ENCODE measurements around the gene CSNK1D. TPM values are rescaled to one million over a fixed set of nuclear protein-coding genes. Genes with fewer than 3 reads are reported as not detected.
"Not testable (repeated sequence)": the region's sequence is repeated elsewhere in the genome, so short reads cannot be mapped to it uniquely, and the experiment has no call there.

CSNK1D gene
- total and polyA plus RNA-seq, 4 donors = 39.9 to 153 (median 101) TPM

GRCh38 chr17:82259972-82260961 is 13.2 kb downstream of the CSNK1D start:
- H3K9me3 ChIP-seq (ENCODE audit: control insufficient read depth, low read length); H3K4me3 ChIP-seq (ENCODE audit: low read length in 2 of 2); ATAC-seq (ENCODE audit: low FRiP score); H3K27me3 ChIP-seq (ENCODE audit: control insufficient read depth in 1 of 2, insufficient read depth in 2 of 2, low read length in 1 of 2); H3K4me1 ChIP-seq (ENCODE audit: control insufficient read depth in 1 of 2, insufficient read depth in 2 of 2, low read length in 2 of 2); H3K27ac ChIP-seq (ENCODE audit: low read depth in 1 of 2, low read length in 2 of 2); DNase-seq; intact Hi-C loops (cut with DNase I): not testable (repeated sequence)
- H3K36me3 ChIP-seq (ENCODE audit: control insufficient read depth in 1 of 2, insufficient read depth in 2 of 2, low read length in 1 of 2) = peaks cover 0 to 14% of the 10 kb centered on the region in 2 donors
- 79 to 84% methylated on average over 8 of the region's 8 CpGs for WGBS, 2 donors

- Histone ChIP-seq H3K36me3 (ENCODE audit: control insufficient read depth in 1 of 2, insufficient read depth in 2 of 2, low read length in 1 of 2) (peaks cover 0 to 15% of the 10 kb centered on the region in 2 donors), H3K4me1 (ENCODE audit: control insufficient read depth in 1 of 2, insufficient read depth in 2 of 2, low read length in 2 of 2) (no peaks in the 10 kb centered on the region)
- no peak for ATAC-seq (ENCODE audit: low FRiP score)
These were observed 14.9 kb downstream of the CSNK1D start for GRCh38 chr17:82258555-82258954.

GRCh38 chr17:82257473-82257872 is 16.0 kb downstream of the CSNK1D start:
- ATAC-seq (ENCODE audit: low FRiP score) (no peak), DNase-seq (peak in 1 of 2 donors; percentile 78)
- no peak overlapping the region for H3K4me3 ChIP-seq (ENCODE audit: low read length in 2 of 2)
- no peaks in the 10 kb centered on the region for H3K4me1 ChIP-seq (ENCODE audit: control insufficient read depth in 1 of 2, insufficient read depth in 2 of 2, low read length in 2 of 2)
- peaks cover 0 to 19% of the 10 kb centered on the region in 2 donors for H3K36me3 ChIP-seq (ENCODE audit: control insufficient read depth in 1 of 2, insufficient read depth in 2 of 2, low read length in 1 of 2)
- H3K27ac ChIP-seq (ENCODE audit: low read depth in 1 of 2, low read length in 2 of 2) = no peak overlapping the region
- no peaks in the 10 kb centered on the region for H3K27me3 ChIP-seq (ENCODE audit: control insufficient read depth in 1 of 2, insufficient read depth in 2 of 2, low read length in 1 of 2)
- H3K9me3 ChIP-seq (ENCODE audit: control insufficient read depth, low read length) = no peaks in the 10 kb centered on the region
- WGBS, 2 donors = 67 to 70% methylated on average over 10 of the region's 10 CpGs
- intact Hi-C loops (cut with DNase I) = no loop called here

More at GRCh38 chr17:82258555-82258954, 14.9 kb downstream of the CSNK1D start:
- H3K27ac ChIP-seq (ENCODE audit: low read depth in 1 of 2, low read length in 2 of 2) = no peak overlapping the region
- DNase-seq = no peak
- H3K4me3 ChIP-seq (ENCODE audit: low read length in 2 of 2) = no peak overlapping the region
- intact Hi-C loops (cut with DNase I) = no loop called here
- WGBS, 2 donors = 74 to 77% methylated on average over 5 of the region's 5 CpGs
- no peaks in the 10 kb centered on the region for H3K27me3 ChIP-seq (ENCODE audit: control insufficient read depth in 1 of 2, insufficient read depth in 2 of 2, low read length in 1 of 2)
- no peaks in the 10 kb centered on the region for H3K9me3 ChIP-seq (ENCODE audit: control insufficient read depth, low read length)

GRCh38 chr17:82256242-82256885 is 17.1 kb downstream of the CSNK1D start:
- no peak for DNase-seq
- no peaks in the 10 kb centered on the region for H3K9me3 ChIP-seq (ENCODE audit: control insufficient read depth, low read length)
- WGBS, 2 donors = 88 to 90% methylated on average over 14 of the region's 14 CpGs
- intact Hi-C loops (cut with DNase I) = no loop called here
- ATAC-seq (ENCODE audit: low FRiP score) = no peak
- no peaks in the 10 kb centered on the region for H3K4me1 ChIP-seq (ENCODE audit: control insufficient read depth in 1 of 2, insufficient read depth in 2 of 2, low read length in 2 of 2)
- H3K27ac ChIP-seq (ENCODE audit: low read depth in 1 of 2, low read length in 2 of 2) = no peak overlapping the region
- H3K4me3 ChIP-seq (ENCODE audit: low read length in 2 of 2) = no peak overlapping the region
- H3K27me3 ChIP-seq (ENCODE audit: control insufficient read depth in 1 of 2, insufficient read depth in 2 of 2, low read length in 1 of 2) = no peaks in the 10 kb centered on the region
- peaks cover under 1 to 21% of the 10 kb centered on the region in 2 donors for H3K36me3 ChIP-seq (ENCODE audit: control insufficient read depth in 1 of 2, insufficient read depth in 2 of 2, low read length in 1 of 2)

GRCh38 chr17:82255402-82255972 is 18.0 kb downstream of the CSNK1D start:
- ATAC-seq (ENCODE audit: low FRiP score) = no peak
- no peak for DNase-seq
- Histone ChIP-seq H3K9me3 (ENCODE audit: control insufficient read depth, low read length) (no peaks in the 10 kb centered on the region), H3K36me3 (ENCODE audit: control insufficient read depth in 1 of 2, insufficient read depth in 2 of 2, low read length in 1 of 2) (peaks cover 4 to 26% of the 10 kb centered on the region in 2 donors), H3K4me1 (ENCODE audit: control insufficient read depth in 1 of 2, insufficient read depth in 2 of 2, low read length in 2 of 2) (no peaks in the 10 kb centered on the region), H3K27me3 (ENCODE audit: control insufficient read depth in 1 of 2, insufficient read depth in 2 of 2, low read length in 1 of 2) (no peaks in the 10 kb centered on the region), H3K27ac (ENCODE audit: low read depth in 1 of 2, low read length in 2 of 2) (no peak overlapping the region), H3K4me3 (ENCODE audit: low read length in 2 of 2) (no peak overlapping the region)
- intact Hi-C loops (cut with DNase I) = no loop called here
- 76 to 79% methylated on average over 15 of the region's 15 CpGs for WGBS, 2 donors

GRCh38 chr17:82254746-82255145 is 18.8 kb downstream of the CSNK1D start:
- H3K4me3 ChIP-seq (ENCODE audit: low read length in 2 of 2); ATAC-seq (ENCODE audit: low FRiP score); H3K4me1 ChIP-seq (ENCODE audit: control insufficient read depth in 1 of 2, insufficient read depth in 2 of 2, low read length in 2 of 2); H3K27me3 ChIP-seq (ENCODE audit: control insufficient read depth in 1 of 2, insufficient read depth in 2 of 2, low read length in 1 of 2); H3K9me3 ChIP-seq (ENCODE audit: control insufficient read depth, low read length); DNase-seq; intact Hi-C loops (cut with DNase I); H3K27ac ChIP-seq (ENCODE audit: low read depth in 1 of 2, low read length in 2 of 2): not testable (repeated sequence)
- 97% methylated on average over 33 of the region's 33 CpGs for WGBS, 2 donors
- peaks cover 4 to 23% of the 10 kb centered on the region in 2 donors for H3K36me3 ChIP-seq (ENCODE audit: control insufficient read depth in 1 of 2, insufficient read depth in 2 of 2, low read length in 1 of 2)

- ATAC-seq (ENCODE audit: low FRiP score); DNase-seq; intact Hi-C loops (cut with DNase I); H3K9me3 ChIP-seq (ENCODE audit: control insufficient read depth, low read length); H3K27me3 ChIP-seq (ENCODE audit: control insufficient read depth in 1 of 2, insufficient read depth in 2 of 2, low read length in 1 of 2); H3K27ac ChIP-seq (ENCODE audit: low read depth in 1 of 2, low read length in 2 of 2); H3K4me3 ChIP-seq (ENCODE audit: low read length in 2 of 2); H3K4me1 ChIP-seq (ENCODE audit: control insufficient read depth in 1 of 2, insufficient read depth in 2 of 2, low read length in 2 of 2): not testable (repeated sequence)
- WGBS, 2 donors = 98% methylated on average over 39 of the region's 39 CpGs
- peaks cover 4 to 23% of the 10 kb centered on the region in 2 donors for H3K36me3 ChIP-seq (ENCODE audit: control insufficient read depth in 1 of 2, insufficient read depth in 2 of 2, low read length in 1 of 2)
These were observed 19.4 kb downstream of the CSNK1D start for GRCh38 chr17:82254096-82254495.

- WGBS, 2 donors = 95% methylated on average over 12 of the region's 12 CpGs
- intact Hi-C loops (cut with DNase I) = no loop called here
- H3K9me3 ChIP-seq (ENCODE audit: control insufficient read depth, low read length) = no peaks in the 10 kb centered on the region
- no peak overlapping the region for H3K27ac ChIP-seq (ENCODE audit: low read depth in 1 of 2, low read length in 2 of 2)
- H3K36me3 ChIP-seq (ENCODE audit: control insufficient read depth in 1 of 2, insufficient read depth in 2 of 2, low read length in 1 of 2) = peaks cover 4 to 25% of the 10 kb centered on the region in 2 donors
- ATAC-seq (ENCODE audit: low FRiP score) = no peak
- DNase-seq = no peak
- no peak overlapping the region for H3K4me3 ChIP-seq (ENCODE audit: low read length in 2 of 2)
- H3K4me1 ChIP-seq (ENCODE audit: control insufficient read depth in 1 of 2, insufficient read depth in 2 of 2, low read length in 2 of 2) = no peaks in the 10 kb centered on the region
- H3K27me3 ChIP-seq (ENCODE audit: control insufficient read depth in 1 of 2, insufficient read depth in 2 of 2, low read length in 1 of 2) = no peaks in the 10 kb centered on the region
These were observed 20.3 kb downstream of the CSNK1D start for GRCh38 chr17:82253179-82253544.

Data from aorta (tissue), 5 donors.